Left ventricle myocardium inferior (tissue), 1 donor: ENCODE measurements around the gene FUNDC2. TPM values are rescaled to one million over a fixed set of nuclear protein-coding genes. Genes with fewer than 3 reads are reported as not detected.

Experiments used
- DNase-seq: peaks from one replicate; pipeline ENCODE4 v3.0.0-alpha.2; 2020
- H3K27ac ChIP-seq: fragments of 200-600 bp; replicated peaks from 2 replicates; pipeline ENCODE4 v1.8.0; 2021
- H3K27me3 ChIP-seq: fragments of 200-600 bp; 2 replicates; pipeline ENCODE4 v1.8.0; 2021; ENCODE audit warnings: low read depth
- H3K36me3 ChIP-seq: fragments of 200-600 bp; 2 replicates; pipeline ENCODE4 v1.8.0; 2021
- H3K4me1 ChIP-seq: fragments of 200-600 bp; 2 replicates; pipeline ENCODE4 v1.8.0; 2021
- H3K4me3 ChIP-seq: fragments of 200-600 bp; 2 replicates; pipeline ENCODE4 v1.8.0; 2021; ENCODE audit warnings: mild to moderate bottlenecking, moderate library complexity
- H3K9me3 ChIP-seq: fragments of 200-600 bp; replicated peaks from 2 replicates; pipeline ENCODE4 v1.8.0; 2021
- CTCF ChIP-seq: fragments of 200-600 bp; IDR thresholded peaks from 2 replicates; pipeline ENCODE4 v1.8.0; 2021; ENCODE audit warnings: antibody characterized with exemption, mild to moderate bottlenecking, borderline replicate concordance
- intact Hi-C: fragments of 100-400 bp; cut with micrococcal nuclease; formaldehyde crosslinking; loops from one replicate; pipeline ENCODE4 v1.11.0; 2022
- total RNA-seq: library from RNA; stranded (reverse); fragmentation: NEBNext Ultra II Directional; extraction: Animal tissue kit (Norgen Biotek cat#: 25700); gene quantifications from one replicate; pipeline ENCODE4 v1.2.1, GENCODE V29; 2021
- donor health status: DM: no; HTN: yes; CAD: no; lungs with severe emphysema.

FUNDC2 gene
- total RNA-seq, 1 donor from 2014 or later = 364 TPM

GRCh38 chrX:154987940-154988339, 38.7 kb upstream of the FUNDC2 start:
- intact Hi-C loops = no loop called here
- no peak overlapping the region for H3K4me3 ChIP-seq
- TF ChIP-seq CTCF = no peak
- H3K27me3 ChIP-seq = no peaks in the 10 kb centered on the region
- no peaks in the 10 kb centered on the region for H3K9me3 ChIP-seq
- DNase-seq = no peak
- no peaks in the 10 kb centered on the region for H3K36me3 ChIP-seq
- no peak overlapping the region for H3K27ac ChIP-seq
- no peaks in the 10 kb centered on the region for H3K4me1 ChIP-seq

DNA sequence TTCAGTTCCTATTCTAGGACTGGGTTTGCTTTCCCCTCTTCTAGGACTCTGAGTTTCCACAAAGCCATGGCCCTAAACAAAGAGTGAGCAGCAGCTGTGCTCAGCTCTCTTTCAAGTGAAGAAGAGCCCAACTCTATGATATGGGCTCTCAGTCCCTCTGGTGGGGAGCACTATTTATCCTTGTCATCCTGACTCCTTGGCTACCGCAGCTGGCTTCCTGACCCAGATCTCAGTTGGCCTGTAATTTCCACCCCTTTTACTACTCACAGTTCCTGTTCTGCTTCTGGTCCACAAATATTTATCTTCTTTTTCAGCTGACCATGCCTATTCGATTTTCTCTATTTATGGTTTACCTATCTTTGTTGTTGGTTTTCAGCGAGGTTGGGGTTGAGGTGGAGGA, 37.9 kb upstream of the FUNDC2 start:
- Histone ChIP-seq H3K36me3 (no peaks in the 10 kb centered on the region), H3K9me3 (no peaks in the 10 kb centered on the region), H3K4me1 (no peaks in the 10 kb centered on the region), H3K4me3 (no peak overlapping the region), H3K27me3 (no peaks in the 10 kb centered on the region), H3K27ac (no peak overlapping the region)
- intact Hi-C loops = no loop called here
- TF ChIP-seq CTCF = no peak
- DNase-seq = no peak

DNA sequence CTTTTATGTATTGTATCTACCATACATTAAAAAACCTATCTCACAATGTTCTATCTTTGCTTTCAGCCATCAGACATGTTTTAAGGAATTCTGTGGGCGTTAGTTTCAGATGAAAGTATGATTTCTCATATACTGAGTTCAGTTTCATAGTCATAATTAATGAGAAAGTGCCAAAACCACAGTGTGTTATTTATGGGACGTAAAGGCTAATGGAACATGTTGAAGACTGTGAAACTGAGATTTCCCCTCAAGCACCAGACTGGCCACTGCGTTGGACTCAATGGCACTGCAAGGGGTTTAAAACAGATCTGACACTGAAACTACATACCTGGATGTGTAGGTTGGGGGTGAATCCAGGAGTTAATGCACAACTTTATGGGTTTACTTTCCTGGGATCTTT, 36.1 kb upstream of the FUNDC2 start:
- H3K9me3 ChIP-seq = no peaks in the 10 kb centered on the region
- no peak overlapping the region for H3K4me3 ChIP-seq
- TF ChIP-seq CTCF = no peak
- no peaks in the 10 kb centered on the region for H3K4me1 ChIP-seq
- intact Hi-C loops = no loop called here
- no peaks in the 10 kb centered on the region for H3K27me3 ChIP-seq
- no peak for DNase-seq
- H3K36me3 ChIP-seq = no peaks in the 10 kb centered on the region
- no peak overlapping the region for H3K27ac ChIP-seq

DNA sequence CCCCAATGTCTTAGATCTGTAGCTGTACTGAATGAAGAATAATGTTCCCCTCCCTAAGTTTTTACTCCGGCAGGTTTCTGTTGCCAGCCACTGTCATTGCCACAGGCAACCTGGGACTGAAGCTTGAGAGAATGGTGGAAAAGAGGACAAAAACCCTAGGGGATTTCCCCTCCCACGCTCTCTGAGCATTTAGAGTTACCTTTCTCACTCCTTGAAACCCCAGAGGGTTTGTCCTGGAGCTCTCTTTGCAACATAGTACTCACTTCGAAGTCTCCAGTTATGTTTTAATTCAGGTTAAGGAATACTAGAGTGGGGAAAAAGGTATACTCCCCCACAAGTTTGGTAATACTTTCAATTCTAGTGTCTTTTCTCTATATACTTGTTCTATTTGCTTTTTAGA, 35.6 kb upstream of the FUNDC2 start:
- Histone ChIP-seq H3K27ac (no peak overlapping the region), H3K27me3 (no peaks in the 10 kb centered on the region), H3K36me3 (no peaks in the 10 kb centered on the region), H3K4me1 (no peaks in the 10 kb centered on the region), H3K9me3 (no peaks in the 10 kb centered on the region), H3K4me3 (no peak overlapping the region)
- intact Hi-C loops = no loop called here
- TF ChIP-seq CTCF = no peak
- DNase-seq = no peak

DNA sequence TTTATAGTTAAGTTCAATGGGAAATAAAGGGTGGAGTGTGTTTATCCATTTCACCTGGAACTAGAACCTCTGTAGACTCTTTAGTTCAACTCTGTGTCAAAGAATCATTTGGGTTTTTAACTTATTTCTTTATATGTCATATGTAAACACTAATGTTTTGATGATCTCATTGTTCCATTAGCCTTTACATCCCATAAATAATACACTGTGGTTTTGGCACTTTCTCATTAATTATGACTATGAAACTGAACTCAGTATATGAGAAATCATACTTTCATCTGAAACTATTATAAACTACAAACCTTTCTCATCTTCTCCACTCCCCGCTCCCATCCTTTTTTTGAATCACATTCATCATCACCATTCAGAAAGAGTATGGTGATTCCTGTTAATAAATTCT, 35.2 kb upstream of the FUNDC2 start:
- Histone ChIP-seq H3K9me3 (no peaks in the 10 kb centered on the region), H3K27me3 (no peaks in the 10 kb centered on the region), H3K4me1 (no peaks in the 10 kb centered on the region), H3K36me3 (no peaks in the 10 kb centered on the region), H3K4me3 (no peak overlapping the region), H3K27ac (no peak overlapping the region)
- no peak for DNase-seq
- intact Hi-C loops = no loop called here
- no peak for TF ChIP-seq CTCF
